Nucleus accumbens (tissue), 56 donors: ENCODE data around the gene TRAPPC8.
"Not testable (repeated sequence)": the region's sequence is repeated elsewhere in the genome, so short reads cannot be mapped to it uniquely, and the experiment has no call there.

ENCODE experiments used
- DNase-seq, 56 donors: peaks; one replicate each; lab custom pipeline; 2025; lab: John Stamatoyannopoulos, UW

The TRAPPC8 gene

DNA sequence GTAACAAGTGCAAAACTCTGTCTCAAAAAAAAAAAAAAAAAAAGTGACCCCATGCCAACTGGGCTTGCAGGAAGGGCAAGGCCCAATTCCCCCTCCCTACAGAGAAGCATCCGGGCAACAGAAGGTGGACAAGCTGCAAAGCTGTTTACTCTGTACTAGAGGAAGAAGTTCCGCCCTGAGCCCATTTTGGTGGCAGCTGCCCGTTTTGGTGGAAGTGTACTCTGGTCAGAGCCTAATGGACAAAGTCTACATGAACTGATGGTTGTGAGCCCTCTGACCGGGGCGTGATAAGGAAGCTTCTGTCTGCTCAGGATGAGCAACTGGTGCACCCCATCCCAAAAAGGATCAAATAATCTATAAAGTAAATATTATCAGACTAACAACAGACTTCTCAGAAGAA, 65.0 kb downstream of the TRAPPC8 start:
- DNase-seq, result no peak

- no peak for DNase-seq
These were observed 66.2 kb downstream of the TRAPPC8 start for GRCh38 chr18:31876707-31877106.

GRCh38 chr18:31875301-31875700, 67.6 kb downstream of the TRAPPC8 start:
- DNase-seq, result no peak

GRCh38 chr18:31863103-31863502, 79.8 kb downstream of the TRAPPC8 start:
- DNase-seq, result no peak

DNA sequence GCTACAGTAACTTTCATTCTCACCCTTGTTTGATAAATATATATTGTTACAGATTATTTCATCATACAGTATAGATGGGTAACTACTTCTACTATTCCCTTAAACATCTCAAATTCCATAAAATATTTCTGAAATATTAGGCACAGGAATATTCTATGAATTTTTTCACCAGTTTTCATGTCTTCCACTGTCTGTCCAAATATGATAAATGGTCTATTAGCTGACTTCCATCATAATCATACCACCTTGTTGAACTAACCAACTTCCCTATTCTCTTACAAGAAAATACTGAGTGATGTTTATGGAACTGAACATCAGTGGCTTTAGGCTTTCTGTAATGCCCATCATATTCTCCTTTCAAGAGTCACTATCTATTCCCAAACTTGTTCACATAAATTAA, 82.4 kb downstream of the TRAPPC8 start:
- no peak for DNase-seq

- DNase-seq, result no peak
These were observed 85.3 kb downstream of the TRAPPC8 start for GRCh38 chr18:31857526-31858106.

DNA sequence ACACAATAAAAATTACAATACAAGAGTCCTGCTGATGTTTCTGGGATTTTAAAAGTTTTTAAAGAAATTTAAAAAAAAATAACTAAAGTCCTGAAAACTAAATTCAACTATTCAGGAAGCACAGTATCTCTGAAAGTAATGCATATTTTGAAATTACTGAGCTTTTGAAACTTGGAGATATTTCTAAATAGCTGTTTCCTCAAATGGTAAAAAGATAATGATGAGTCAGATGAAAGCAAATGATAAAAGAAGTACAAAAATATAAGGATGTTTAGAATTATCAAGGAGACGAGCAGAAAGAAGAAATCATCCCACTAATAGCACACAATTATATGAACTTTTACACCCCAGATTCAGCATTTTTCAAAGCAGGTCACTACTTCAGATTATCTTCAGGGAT, 92.1 kb downstream of the TRAPPC8 start:
- DNase-seq, result no peak

DNA sequence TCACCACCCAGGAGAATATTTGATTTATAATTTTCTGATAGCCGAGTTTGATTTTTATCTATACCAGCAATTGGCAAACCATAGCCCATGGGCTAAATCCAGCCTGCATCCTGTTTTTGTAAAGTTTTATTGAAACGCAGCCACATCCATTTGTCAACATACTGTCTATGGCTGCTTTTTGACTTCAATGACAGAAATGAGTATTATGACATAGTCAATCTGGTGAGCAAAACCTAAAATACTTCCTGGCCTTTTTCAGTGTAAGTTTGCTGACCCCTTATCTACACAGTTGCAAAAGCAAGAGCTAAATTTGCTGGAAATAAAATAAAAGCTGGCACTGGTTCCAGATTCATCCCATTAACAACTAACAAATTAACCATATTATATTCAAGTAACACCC, 102.4 kb downstream of the TRAPPC8 start:
- DNase-seq, result no peak

DNA sequence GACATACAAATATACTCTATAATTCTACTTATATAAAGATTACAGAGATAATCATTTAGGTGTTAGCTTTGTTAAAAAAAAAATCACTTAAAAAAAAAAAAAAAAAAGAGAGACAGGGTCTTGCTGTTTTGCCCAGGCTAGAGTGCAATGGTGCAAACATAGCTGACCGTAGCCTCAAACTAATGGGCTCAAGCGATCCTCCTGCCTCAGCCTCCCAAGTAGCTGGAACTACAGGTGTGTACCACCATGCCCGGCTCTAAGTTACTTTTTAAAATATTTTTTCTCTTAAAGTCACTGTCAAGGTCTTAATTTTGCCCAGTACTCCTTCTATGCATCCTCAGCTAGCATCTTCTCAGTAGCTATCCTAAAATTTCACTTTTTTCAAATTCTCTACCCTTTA, 105.0 kb downstream of the TRAPPC8 start:
- DNase-seq, result no peak

- no peak for DNase-seq
These were observed 107.3 kb downstream of the TRAPPC8 start for GRCh38 chr18:31835528-31836133.

GRCh38 chr18:31831903-31832302, 111.0 kb downstream of the TRAPPC8 start:
- no peak for DNase-seq

DNA sequence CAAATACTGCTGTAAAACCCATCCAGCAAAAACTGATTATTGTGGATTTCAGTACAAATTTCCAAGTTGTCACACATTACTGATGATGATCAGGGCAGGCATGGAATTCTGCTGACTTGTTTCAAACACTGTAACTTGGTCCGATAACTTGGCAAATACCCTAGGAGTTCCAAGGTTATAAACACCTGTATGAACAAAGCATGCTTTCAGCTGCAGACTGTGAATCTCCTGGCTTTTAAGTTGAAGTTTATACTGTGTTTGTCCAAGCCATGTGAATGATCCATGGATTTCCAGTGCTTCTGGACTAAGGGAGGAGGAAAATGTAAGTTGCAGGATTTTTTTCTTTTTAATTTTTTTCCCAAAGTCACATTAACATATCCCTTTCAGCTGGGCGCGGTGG, 112.2 kb downstream of the TRAPPC8 start:
- no peak for DNase-seq

GRCh38 chr18:31828613-31829012, 114.3 kb downstream of the TRAPPC8 start:
- no peak for DNase-seq

GRCh38 chr18:31826673-31827325, 116.1 kb downstream of the TRAPPC8 start:
- DNase-seq, result not testable (repeated sequence)

GRCh38 chr18:31825772-31826171, 117.2 kb downstream of the TRAPPC8 start:
- DNase-seq, result no peak

DNA sequence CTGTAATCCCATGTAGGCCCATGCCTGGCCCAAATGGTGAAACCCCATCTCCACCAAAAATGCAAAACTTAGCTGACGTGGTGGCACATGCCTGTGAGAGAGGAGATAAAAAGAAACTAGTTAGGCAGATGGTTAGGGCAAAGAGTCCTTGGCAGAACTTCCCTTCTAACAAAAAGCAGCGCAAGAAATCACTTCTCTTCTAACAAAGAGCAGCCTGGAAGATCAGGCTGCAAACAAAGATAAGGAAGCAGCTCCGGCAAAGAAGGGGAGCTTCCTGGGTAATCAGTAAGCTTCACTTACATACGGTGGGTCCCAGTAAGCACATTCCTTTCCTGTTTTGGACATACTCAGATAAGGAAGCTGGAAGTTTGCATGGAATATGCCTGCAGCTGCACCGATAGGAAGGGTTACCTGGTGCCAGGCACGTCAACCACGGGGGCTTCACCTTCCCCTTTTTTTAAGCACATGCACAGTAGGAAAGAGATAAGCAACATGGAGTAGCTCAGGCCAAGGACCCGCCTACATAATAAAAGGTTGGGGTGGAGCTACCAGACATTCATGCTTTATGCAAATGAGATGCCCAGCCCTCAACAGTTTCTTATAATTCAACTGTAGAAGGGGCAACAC, 121.3 kb downstream of the TRAPPC8 start:
- DNase-seq, result no peak

- DNase-seq, result no peak
These were observed 123.1 kb downstream of the TRAPPC8 start for GRCh38 chr18:31819925-31820229.

DNA sequence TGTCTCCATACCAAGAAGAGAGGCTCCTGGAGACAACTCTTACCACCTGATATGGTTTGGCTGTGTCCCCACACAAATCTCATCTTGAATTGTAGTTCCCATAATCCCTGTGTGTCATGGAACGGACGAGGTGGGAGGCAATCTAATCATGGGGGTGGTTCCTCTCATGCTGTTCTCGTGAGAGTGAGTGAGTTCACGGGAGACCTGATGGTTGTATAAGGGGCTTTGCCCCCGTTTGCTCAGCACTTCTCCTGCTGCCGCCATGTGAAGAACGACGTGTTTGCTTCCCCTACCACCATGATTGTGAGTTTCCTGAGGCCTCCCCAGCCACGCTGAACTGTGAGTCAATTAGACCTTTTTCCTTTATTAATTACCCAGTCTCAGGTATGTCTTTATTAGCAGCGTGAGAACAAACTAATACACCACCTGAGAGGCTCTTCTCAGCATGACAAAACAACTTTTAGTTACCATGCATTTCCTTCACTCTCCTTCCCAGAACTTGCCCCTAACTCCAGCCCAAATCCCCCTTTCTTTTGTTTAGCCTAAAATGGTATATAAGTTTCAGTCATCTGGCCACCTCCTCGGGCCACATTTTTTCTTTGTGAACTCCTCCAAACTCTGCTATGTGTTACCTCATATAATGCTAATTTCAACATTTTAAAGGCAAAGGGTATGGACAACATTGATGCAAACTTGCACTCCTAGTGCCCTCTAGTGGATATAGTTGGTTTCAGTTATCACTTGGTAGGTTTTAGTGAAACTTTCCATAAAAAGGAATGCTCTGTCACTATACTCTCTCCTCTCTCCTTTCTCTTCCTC, 123.6 kb downstream of the TRAPPC8 start:
- DNase-seq, result no peak

DNA sequence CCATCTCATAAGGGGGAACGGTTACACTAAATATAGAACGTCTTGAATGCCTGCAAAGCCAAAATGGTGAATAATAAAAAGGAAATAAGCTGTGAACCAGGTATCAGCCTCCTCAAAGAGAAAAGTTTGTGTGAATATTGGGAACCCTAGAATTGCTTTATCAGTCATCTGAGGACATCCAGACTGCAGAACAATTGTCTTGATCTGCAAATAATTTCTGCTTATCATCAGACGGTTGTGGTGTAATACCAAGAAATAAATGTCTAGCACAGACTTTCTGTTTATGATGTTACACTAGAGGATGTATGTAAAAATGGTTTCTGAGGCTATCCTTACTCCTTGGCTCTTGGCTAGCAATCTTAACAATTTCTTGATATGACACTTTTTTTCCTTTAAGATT, 128.8 kb downstream of the TRAPPC8 start:
- no peak for DNase-seq

- DNase-seq, result not testable (repeated sequence)
These were observed 132.4 kb downstream of the TRAPPC8 start for GRCh38 chr18:31810336-31811130.
